NCI-H2196 treated with DMSO at 0.1 percent for 48 hours (cell line): Measurements from ENCODE around the gene BANK1.
"Not testable (repeated sequence)": the region's sequence is repeated elsewhere in the genome, so short reads cannot be mapped to it uniquely, and the experiment has no call there.

ENCODE experiments used
- DNase-seq: peaks from one replicate; lab custom pipeline; 2025; ENCODE audit not compliant: unreplicated experiment; lab: John Stamatoyannopoulos, UW

BANK1 gene

GRCh38 chr4:101871962-101872676 is 81.6 kb downstream of the BANK1 start:
- no peak for DNase-seq

GRCh38 chr4:101885574-101885973 is 95.0 kb downstream of the BANK1 start:
- no peak for DNase-seq

DNA sequence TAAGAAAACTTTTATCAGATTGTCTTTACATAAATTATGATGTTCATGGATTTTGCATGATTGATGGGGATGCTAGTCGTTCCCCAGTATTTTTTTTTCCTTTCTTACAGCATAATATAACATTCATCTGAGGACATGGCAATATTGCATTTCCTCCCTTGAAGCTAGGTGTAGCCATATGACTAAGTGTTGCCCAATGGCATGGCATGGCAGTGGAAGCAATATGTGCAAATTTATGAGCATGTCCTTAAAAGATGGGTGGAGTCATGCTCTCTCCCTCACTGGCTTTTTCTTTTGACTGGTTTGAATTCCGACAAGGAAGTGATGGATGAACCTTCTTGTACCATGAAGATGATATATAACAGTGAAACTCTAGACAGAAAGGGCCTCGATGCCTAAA is 96.3 kb downstream of the BANK1 start:
- no peak for DNase-seq

- no peak for DNase-seq
Observed at GRCh38 chr4:101888472-101888871, 97.9 kb downstream of the BANK1 start.

DNA sequence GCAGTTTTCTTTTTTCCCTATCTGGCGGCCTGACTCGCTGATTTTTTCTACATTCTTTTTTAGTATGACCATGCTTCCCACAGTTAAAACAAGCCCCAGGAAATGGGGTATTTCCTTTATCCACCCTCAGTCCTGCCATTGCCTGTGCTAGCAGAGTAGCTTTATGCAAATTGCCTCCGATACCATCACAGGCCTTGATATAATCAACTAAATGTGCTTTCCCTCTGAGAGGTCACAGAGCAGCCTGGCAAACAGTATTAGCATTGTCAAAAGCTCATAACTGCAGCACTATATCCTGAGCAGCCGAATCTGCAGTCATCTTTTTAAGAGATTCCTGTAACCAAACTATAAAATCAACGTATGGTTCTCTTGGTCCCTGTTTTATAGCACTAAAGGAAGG is 115.0 kb downstream of the BANK1 start:
- DNase-seq, result not testable (repeated sequence)

DNA sequence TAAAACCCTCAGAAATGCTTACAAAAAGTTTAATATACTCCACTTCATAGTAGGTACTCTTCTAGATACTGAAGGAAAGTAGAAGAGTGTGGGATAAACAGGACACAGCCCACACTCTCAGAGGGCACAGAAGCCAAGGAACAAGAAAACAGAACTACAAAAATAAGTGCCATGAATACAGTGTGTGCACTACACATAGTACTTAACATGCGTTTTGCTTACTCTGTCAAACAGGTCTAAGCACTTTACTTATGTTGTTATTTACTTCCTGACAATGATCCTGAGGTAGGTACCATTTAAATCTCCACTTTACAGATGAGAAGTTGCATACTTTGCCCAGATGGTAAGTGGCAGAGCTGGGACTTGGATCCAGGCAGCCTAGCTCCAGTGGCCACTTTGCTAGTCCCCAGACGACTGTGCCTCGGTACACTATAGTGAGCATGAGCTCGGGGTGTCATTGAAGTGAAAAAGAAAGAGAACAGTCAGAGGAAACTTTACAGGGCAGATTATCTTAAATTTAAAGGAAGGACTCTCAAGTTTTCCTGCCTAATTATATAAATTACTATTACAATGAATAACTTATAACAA is 120.3 kb downstream of the BANK1 start:
- no peak for DNase-seq

DNA sequence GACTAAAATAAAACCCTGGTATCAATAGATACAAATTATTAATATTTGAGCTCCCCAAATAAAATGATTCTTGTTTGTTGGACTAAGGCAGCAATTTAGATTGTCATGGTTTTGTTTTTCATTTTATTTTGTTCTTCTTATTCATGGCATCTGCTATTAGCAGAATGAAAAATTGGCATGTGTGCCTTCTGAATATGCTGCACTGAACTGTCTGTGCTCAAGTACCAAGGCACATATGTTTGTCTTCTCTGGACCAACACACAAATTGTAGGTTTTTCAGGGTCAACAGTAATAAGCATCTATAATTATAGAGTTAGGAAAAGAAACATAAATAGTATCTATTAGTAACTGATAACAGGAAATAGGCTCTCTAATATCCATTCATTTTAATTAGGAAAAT is 121.1 kb downstream of the BANK1 start:
- no peak for DNase-seq

DNA sequence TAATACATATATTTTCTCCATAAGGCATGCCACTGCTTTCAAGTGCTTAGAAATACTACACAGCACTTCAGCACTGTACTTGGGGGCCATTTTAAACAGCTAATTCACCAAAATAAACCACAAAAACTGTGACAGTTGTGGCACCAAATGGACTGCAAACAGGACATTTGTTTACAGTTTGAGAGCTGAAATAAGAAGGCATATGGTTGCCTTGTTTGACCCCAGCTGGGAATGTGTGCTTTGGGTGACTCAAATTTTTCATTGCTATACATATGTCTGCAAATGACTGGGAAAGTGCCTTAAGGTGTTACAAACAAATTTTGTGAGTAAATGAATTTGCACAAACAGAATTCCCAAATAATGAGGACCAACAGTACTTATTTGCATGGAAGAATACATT is 124.2 kb downstream of the BANK1 start:
- DNase-seq, result no peak

- no peak for DNase-seq
Observed at GRCh38 chr4:101919373-101919977, 128.9 kb downstream of the BANK1 start.

DNA sequence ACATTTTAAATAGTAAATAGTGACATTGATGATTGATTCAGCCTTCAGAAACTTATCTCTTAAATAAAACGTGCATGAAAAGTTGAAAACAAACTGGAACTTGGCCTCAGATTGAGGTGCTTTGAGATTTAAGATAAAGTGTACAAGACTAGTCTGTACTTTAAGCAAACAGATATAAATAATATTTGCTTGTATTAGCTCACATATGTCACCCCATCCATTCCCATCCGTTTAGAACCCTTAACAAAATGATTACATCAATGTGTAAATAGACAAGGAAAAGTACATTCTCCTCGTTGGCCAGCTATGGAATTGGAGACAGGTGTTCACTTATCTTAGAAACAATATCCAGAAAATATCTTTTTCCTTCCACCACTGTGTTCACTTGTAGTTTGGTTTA is 130.8 kb downstream of the BANK1 start:
- DNase-seq, result no peak

DNA sequence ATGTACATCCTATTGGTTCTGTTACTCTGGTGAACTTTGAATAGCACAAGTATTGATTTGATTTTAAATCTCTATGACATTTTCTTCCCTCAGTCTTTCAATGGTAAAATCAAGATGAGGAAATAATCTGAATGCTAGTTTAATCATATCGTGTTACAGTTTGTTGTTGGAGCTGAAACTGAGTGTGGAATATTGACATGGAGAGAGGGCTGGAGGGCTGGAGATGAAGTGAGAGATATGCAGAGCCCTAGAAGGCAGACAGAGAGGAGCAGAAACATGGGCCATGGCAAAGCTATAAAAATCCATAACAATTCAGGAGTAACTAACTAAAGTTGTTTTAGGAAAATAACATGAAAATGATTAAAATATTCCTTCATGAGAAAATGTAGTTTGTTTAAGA is 141.1 kb downstream of the BANK1 start:
- no peak for DNase-seq

- no peak for DNase-seq
Observed at GRCh38 chr4:101933855-101934254, 143.3 kb downstream of the BANK1 start.

- DNase-seq, result no peak
Observed at GRCh38 chr4:101938836-101939235, 148.3 kb downstream of the BANK1 start.

DNA sequence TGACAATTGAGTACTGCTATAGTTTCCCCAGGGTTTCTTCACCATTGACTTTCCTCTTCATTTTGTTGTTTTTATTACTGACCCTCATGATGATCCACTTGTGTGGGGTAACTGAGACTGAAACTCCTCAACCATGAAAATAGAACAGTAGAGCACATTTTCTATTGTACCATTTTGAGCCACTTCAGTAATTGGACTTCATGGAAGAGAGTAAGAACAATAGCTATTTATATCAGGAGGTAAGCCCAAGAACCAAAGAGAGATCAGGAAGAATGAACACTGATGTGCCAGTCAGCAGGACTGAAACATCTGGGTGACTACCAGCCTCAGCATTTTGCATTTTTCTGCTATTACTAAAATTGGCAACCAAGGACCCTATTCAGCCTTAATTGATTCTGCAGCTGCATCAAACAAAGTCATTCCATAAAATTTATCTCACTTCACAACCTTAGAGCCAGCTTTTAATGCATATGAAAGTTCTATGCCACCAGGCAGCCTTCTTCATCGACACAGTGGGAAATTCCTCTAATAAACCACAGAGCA is 151.4 kb downstream of the BANK1 start:
- no peak for DNase-seq

- no peak for DNase-seq
Observed at GRCh38 chr4:101942891-101943290, 152.4 kb downstream of the BANK1 start.

DNA sequence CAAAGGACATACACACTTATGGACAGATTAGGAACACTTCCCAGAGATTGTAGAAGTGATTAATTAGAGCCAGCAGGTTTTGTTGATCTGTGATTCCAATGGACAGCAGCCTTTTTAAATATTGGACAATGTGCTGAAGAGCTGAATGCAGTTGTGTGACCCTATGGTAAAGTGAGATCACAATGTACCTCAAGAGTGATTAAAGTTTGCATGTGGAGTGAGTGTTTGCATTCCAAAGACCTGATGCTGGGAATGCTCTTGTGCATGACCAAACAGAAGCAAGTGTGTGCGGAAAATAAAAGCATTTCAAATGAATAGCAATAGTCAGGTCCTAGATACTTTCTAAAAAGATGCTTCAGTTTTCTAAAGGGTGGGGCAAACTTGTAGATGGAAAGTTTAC is 154.1 kb downstream of the BANK1 start:
- no peak for DNase-seq

DNA sequence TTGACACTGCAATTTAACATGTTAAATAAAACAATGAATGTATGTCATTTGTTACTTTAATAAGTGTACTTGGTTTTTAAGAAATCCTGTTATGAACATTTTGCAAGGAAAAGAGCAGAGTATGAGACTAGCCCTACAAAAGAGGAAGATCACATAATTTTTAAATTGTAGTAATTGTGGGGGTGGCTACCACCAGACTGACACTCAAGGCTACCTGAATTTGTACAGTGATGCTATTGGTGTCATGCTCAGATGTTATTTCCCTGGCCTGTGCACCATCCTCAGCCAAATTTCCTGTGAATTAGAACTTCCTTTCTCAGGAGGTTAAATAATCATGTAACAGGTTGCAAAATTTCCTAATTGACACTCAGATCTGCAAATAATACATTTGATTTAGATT is 157.5 kb downstream of the BANK1 start:
- no peak for DNase-seq

- DNase-seq, result no peak
Observed at GRCh38 chr4:101948951-101949350, 158.4 kb downstream of the BANK1 start.

DNA sequence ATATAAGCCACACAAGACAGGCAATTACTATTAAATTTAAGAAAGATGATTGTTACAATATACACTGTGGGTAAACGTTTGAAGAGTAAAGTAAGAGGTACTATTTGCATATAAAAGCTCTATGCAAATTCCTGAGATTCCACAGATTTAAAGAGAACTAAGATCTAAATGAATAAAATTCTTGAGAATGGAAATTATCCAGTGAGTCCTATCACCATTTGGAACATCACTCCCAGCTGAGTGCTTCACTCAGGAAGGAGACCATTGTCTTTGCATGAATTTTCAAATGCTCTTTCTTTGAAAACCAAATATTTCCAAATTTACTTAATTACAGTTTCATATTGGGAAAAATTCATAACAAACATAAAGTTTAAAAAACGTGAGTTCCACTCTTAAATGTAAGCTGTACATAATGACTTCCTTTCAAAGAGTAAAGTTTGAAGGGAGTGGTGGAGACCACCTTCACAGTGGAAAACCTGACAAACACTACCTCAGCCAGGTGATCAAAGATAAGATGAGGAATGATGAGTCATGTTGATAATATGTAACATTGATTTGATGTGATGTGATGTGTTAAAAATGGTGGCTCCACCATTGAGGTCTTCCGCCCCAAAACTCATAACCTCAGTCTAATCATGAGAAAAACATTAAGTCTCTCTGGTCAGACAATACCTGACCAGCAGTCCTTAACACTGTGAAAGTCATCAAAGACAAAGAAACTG is 159.9 kb downstream of the BANK1 start:
- no peak for DNase-seq

- no peak for DNase-seq
Observed at GRCh38 chr4:101952985-101953384, 162.5 kb downstream of the BANK1 start.

DNA sequence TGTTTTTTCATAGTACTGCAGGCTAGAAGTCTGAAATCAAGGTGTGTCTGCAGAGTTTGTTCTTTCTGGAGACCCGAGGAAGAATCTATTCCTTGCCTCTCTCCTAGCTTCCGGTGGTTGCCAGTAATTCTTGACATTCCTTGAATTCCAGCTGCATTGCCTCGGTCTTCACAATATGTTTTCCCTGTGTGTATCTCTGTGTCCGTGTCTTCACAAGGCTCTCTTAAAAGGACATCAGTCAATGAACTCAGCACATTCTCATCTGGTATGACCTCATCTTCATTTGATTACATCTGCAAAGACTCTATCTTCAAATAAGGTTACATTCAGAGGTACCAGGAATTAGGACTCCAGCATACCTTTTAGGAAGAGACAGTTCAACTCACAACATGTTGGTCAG is 163.4 kb downstream of the BANK1 start:
- no peak for DNase-seq

DNA sequence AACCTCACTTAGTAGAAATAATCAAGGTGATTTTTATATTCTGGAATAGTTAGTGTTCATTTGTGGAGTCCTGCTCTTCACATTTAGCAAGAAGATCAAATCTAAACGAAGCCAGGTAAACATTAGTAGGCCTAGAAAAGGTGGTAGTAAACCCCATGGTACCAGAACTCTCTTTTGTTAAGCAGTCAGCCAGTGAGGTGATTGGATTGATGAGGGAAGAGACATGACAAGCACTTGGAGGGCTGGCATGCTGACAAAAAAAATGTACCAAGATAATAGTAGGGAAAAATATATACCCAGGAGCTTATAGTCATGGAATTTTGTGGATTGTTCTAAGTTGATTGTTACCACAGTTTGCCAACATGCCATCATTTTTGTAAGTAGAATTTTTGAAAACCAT is 163.8 kb downstream of the BANK1 start:
- DNase-seq, result no peak
